ENCODE data around the gene TEX52. TPM values are rescaled to one million over a fixed set of nuclear protein-coding genes. Genes with fewer than 3 reads are reported as not detected.

The TEX52 gene
- total and polyA plus RNA-seq, 2 of the 8 experiments (the other 6 are each of a cell fraction or from before 2014, with no cell fraction given) = not detected

- TF ChIP-seq CHD7 (IDR thresholded peaks at IDR 0.05; ENCODE audit: insufficient replicate concordance, low read length) = no peak
- no peak for TF ChIP-seq SRF (IDR thresholded peaks at IDR 0.05; ENCODE audit: low read depth, low read length)
- TF ChIP-seq ATF2 (IDR thresholded peaks at IDR 0.05; ENCODE audit: low read length) = no peak
- no peak for TF ChIP-seq TEAD4 (IDR thresholded peaks at IDR 0.05; ENCODE audit: low read depth, low read length)
Measured at GRCh38 chr12:2806700-2807099, 50.1 kb downstream of the TEX52 start (continued).
